ENCODE measurements around the gene REG3A. TPM values are rescaled to one million over a fixed set of nuclear protein-coding genes. Genes with fewer than 3 reads are reported as not detected.

The REG3A gene
- total RNA-seq, 3 donors from 2014 or later (not counting 1 experiment from before 2014, with no cell fraction given), result not detected

DNA sequence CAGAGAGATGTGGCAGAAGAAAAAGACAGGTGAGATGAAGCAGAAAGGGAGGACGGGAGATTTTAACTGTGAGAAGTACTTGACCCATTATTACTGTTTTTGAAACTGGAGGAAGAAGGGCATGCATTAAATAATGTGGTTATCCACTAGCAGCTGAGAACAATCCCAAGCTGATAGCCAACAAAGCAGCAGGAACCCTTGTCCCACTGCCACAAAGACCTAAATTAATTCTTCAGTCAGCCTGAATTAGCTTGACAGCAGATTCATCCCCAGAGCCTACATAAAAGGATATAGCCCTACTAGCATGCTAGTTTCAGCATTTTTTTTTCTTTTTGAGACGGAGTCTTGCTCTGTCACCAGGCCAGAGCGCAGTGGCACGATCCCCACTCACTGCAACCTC is 19.5 kb upstream of the REG3A start:
- H3K9me3 Mint-ChIP-seq, result peaks cover 6 to 18% of the 10 kb centered on the region in 2 donors
- ATAC-seq (no peak), DNase-seq (no peak)
- Histone ChIP-seq H3K4me1 (ENCODE audit: control insufficient read depth, insufficient read depth, low read length) (no peaks in the 10 kb centered on the region), H3K36me3 (ENCODE audit: control insufficient read depth, insufficient read depth, low read length) (no peaks in the 10 kb centered on the region), H3K9me3 (ENCODE audit: control insufficient read depth, insufficient read depth, low read length) (peaks cover 3% of the 10 kb centered on the region), H3K27ac (ENCODE audit: low read length) (no peak overlapping the region), H3K4me3 (ENCODE audit: low read length) (no peak overlapping the region), H3K27me3 (ENCODE audit: control insufficient read depth, insufficient read depth, low read length) (no peaks in the 10 kb centered on the region)
- intact Hi-C loops (cut with micrococcal nuclease), result no loop called here
- no peak overlapping the region for H3K27ac Mint-ChIP-seq
- WGBS (ENCODE audit: insufficient coverage), result 81% methylated on average over 4 of the region's 4 CpGs
- H3K4me1 Mint-ChIP-seq, result no peaks in the 10 kb centered on the region
- no peak overlapping the region for H3K4me3 Mint-ChIP-seq
- TF ChIP-seq CTCF (IDR thresholded peaks at IDR 0.05), result no peak
- no peaks in the 10 kb centered on the region for H3K27me3 Mint-ChIP-seq (ENCODE audit: low read depth in 2 of 2)
- no peaks in the 10 kb centered on the region for H3K36me3 Mint-ChIP-seq

- Histone ChIP-seq H3K27me3 (ENCODE audit: control insufficient read depth, insufficient read depth, low read length) (no peaks in the 10 kb centered on the region), H3K4me1 (ENCODE audit: control insufficient read depth, insufficient read depth, low read length) (no peaks in the 10 kb centered on the region), H3K4me3 (ENCODE audit: low read length) (no peak overlapping the region), H3K27ac (ENCODE audit: low read length) (no peak overlapping the region), H3K36me3 (ENCODE audit: control insufficient read depth, insufficient read depth, low read length) (no peaks in the 10 kb centered on the region), H3K9me3 (ENCODE audit: control insufficient read depth, insufficient read depth, low read length) (peaks cover 3% of the 10 kb centered on the region)
- intact Hi-C loops (cut with micrococcal nuclease), result no loop called here
- TF ChIP-seq CTCF (IDR thresholded peaks at IDR 0.05), result no peak
- H3K4me3 Mint-ChIP-seq, result no peak overlapping the region
- H3K4me1 Mint-ChIP-seq, result no peaks in the 10 kb centered on the region
- no peaks in the 10 kb centered on the region for H3K27me3 Mint-ChIP-seq (ENCODE audit: low read depth in 2 of 2)
- 78% methylated on average over 6 of the region's 6 CpGs for WGBS (ENCODE audit: insufficient coverage)
- DNase-seq (no peak), ATAC-seq (no peak)
- no peaks in the 10 kb centered on the region for H3K36me3 Mint-ChIP-seq
- H3K27ac Mint-ChIP-seq, result no peak overlapping the region
- peaks cover 10 to 22% of the 10 kb centered on the region in 2 donors for H3K9me3 Mint-ChIP-seq
These were observed 18.6 kb upstream of the REG3A start for GRCh38 chr2:79178076-79178674.

- Histone ChIP-seq H3K27me3 (ENCODE audit: control insufficient read depth, insufficient read depth, low read length) (no peaks in the 10 kb centered on the region), H3K4me1 (ENCODE audit: control insufficient read depth, insufficient read depth, low read length) (no peaks in the 10 kb centered on the region), H3K4me3 (ENCODE audit: low read length) (no peak overlapping the region), H3K36me3 (ENCODE audit: control insufficient read depth, insufficient read depth, low read length) (no peaks in the 10 kb centered on the region), H3K27ac (ENCODE audit: low read length) (no peak overlapping the region), H3K9me3 (ENCODE audit: control insufficient read depth, insufficient read depth, low read length) (peaks cover 11% of the 10 kb centered on the region)
- no peak overlapping the region for H3K27ac Mint-ChIP-seq
- H3K9me3 Mint-ChIP-seq, result peaks cover 12 to 22% of the 10 kb centered on the region in 2 donors
- ATAC-seq (no peak), DNase-seq (no peak)
- 100% methylated on average over 1 of the region's 2 CpGs for WGBS (ENCODE audit: insufficient coverage)
- H3K4me3 Mint-ChIP-seq, result no peak overlapping the region
- intact Hi-C loops (cut with micrococcal nuclease), result no loop called here
- no peaks in the 10 kb centered on the region for H3K36me3 Mint-ChIP-seq
- H3K4me1 Mint-ChIP-seq, result no peaks in the 10 kb centered on the region
- no peak for TF ChIP-seq CTCF (IDR thresholded peaks at IDR 0.05)
- no peaks in the 10 kb centered on the region for H3K27me3 Mint-ChIP-seq (ENCODE audit: low read depth in 2 of 2)
These were observed 11.9 kb upstream of the REG3A start for GRCh38 chr2:79171348-79171958.

DNA sequence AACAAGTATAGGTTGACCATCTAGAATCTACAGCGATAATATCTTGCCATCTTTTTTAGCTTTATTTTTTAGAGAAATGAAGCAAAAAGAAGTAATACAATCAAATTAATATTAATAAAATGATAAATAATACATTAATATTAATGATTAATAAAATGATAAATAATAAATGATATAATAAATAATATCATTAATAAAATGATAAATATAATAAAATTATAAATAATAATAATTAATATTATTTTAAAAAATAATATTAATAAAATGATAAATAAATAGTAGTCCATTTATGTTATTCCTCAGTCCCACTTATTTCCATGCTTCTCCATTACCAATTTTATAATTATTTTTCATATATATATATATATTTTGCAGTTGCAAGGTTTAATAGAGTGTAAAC is 3.2 kb upstream of the REG3A start:
- intact Hi-C loops (cut with micrococcal nuclease), result no loop called here
- ATAC-seq, result no peak

More for the DNA sequence above, 3.2 kb upstream of the REG3A start:
- H3K9me3 ChIP-seq (ENCODE audit: control insufficient read depth, insufficient read depth, low read length), result peaks cover 14% of the 10 kb centered on the region
- no peak for TF ChIP-seq CTCF (IDR thresholded peaks at IDR 0.05)
- Mint-ChIP-seq H3K27me3 (ENCODE audit: low read depth in 2 of 2) (no peaks in the 10 kb centered on the region), H3K36me3 (no peaks in the 10 kb centered on the region), H3K4me1 (no peaks in the 10 kb centered on the region), H3K4me3 (no peak overlapping the region), H3K9me3 (peaks cover 12 to 15% of the 10 kb centered on the region in 2 donors), H3K27ac (no peak overlapping the region)
- H3K4me1 ChIP-seq (ENCODE audit: control insufficient read depth, insufficient read depth, low read length), result no peaks in the 10 kb centered on the region
- H3K27ac ChIP-seq (ENCODE audit: low read length), result no peak overlapping the region
- H3K4me3 ChIP-seq (ENCODE audit: low read length), result no peak overlapping the region
- no CpG with 5 or more reads among the region's 1 CpG for WGBS (ENCODE audit: insufficient coverage)
- H3K27me3 ChIP-seq (ENCODE audit: control insufficient read depth, insufficient read depth, low read length), result no peaks in the 10 kb centered on the region
- H3K36me3 ChIP-seq (ENCODE audit: control insufficient read depth, insufficient read depth, low read length), result no peaks in the 10 kb centered on the region
- DNase-seq, result no peak

Measured in natural killer cell (primary cell).